ENCODE data around the gene PAPPA. TPM values are rescaled to one million over a fixed set of nuclear protein-coding genes. Genes with fewer than 3 reads are reported as not detected.

Gene PAPPA
- total RNA-seq, 2 donors from 2014 or later, result 0.26 to 0.35 TPM

- H3K9me3 Mint-ChIP-seq, result peaks cover 10% of the 10 kb centered on the region
- no peaks in the 10 kb centered on the region for H3K36me3 Mint-ChIP-seq (ENCODE audit: low read depth)
- H3K4me1 Mint-ChIP-seq, result no peaks in the 10 kb centered on the region
- H3K27me3 Mint-ChIP-seq, result peaks cover 32% of the 10 kb centered on the region
- H3K27ac Mint-ChIP-seq, result no peak overlapping the region
- ATAC-seq (replicated peaks), result no peak
- H3K4me3 Mint-ChIP-seq, result no peak overlapping the region
Measured at GRCh38 chr9:116160676-116161571, 7.3 kb downstream of the PAPPA start.

GRCh38 chr9:116162241-116162781 is 8.7 kb downstream of the PAPPA start:
- no peaks in the 10 kb centered on the region for H3K36me3 Mint-ChIP-seq (ENCODE audit: low read depth)
- no peaks in the 10 kb centered on the region for H3K4me1 Mint-ChIP-seq
- H3K27ac Mint-ChIP-seq, result no peak overlapping the region
- peaks cover 10% of the 10 kb centered on the region for H3K9me3 Mint-ChIP-seq
- ATAC-seq (replicated peaks), result no peak
- H3K4me3 Mint-ChIP-seq, result no peak overlapping the region
- H3K27me3 Mint-ChIP-seq, result peaks cover 19% of the 10 kb centered on the region

DNA sequence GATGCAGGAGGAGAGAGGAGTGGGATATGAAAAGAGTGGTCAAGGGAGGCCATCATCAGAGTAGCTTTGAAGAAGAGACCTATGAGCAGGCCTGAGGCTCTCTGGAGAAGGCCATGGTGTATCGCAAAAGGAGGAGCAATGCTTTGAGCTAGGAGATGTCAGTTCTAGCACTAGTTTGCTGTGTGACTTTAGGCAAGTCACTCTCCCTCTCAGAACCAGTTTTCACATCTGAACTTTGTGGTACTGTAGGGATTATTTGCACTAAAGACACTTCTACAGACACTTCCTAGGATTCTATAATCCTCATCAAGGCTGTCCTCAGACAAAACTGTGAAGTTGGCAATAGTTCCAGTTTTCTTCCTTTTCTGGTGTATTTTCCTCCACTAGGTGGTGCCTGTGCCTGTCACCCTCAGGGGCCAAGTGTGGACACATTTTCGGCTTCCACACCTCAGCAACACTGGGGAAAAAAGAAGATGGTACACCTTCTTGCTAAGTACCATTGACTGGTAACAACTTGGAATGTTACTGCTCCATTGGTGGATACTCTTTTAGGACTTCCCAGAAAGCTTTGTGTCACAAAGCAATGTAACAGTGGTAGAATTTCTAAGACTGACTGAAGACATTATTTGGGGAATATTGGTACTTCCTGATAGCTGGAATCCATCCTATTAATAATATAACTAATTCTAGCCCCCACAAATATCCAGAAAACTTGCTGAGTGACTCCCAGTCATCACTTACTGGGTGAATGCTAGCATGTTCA is 9.9 kb downstream of the PAPPA start:
- Mint-ChIP-seq H3K27me3 (peaks cover 10% of the 10 kb centered on the region), H3K27ac (no peak overlapping the region), H3K36me3 (ENCODE audit: low read depth) (no peaks in the 10 kb centered on the region), H3K4me1 (no peaks in the 10 kb centered on the region), H3K9me3 (peaks cover 10% of the 10 kb centered on the region), H3K4me3 (no peak overlapping the region)
- no peak for ATAC-seq (replicated peaks)

GRCh38 chr9:116165912-116166311 is 12.3 kb downstream of the PAPPA start:
- peaks cover 4% of the 10 kb centered on the region for H3K27me3 Mint-ChIP-seq
- peaks cover 10% of the 10 kb centered on the region for H3K9me3 Mint-ChIP-seq
- no peaks in the 10 kb centered on the region for H3K4me1 Mint-ChIP-seq
- H3K36me3 Mint-ChIP-seq (ENCODE audit: low read depth), result no peaks in the 10 kb centered on the region
- no peak for ATAC-seq (replicated peaks)
- H3K4me3 Mint-ChIP-seq, result no peak overlapping the region
- H3K27ac Mint-ChIP-seq, result no peak overlapping the region

DNA sequence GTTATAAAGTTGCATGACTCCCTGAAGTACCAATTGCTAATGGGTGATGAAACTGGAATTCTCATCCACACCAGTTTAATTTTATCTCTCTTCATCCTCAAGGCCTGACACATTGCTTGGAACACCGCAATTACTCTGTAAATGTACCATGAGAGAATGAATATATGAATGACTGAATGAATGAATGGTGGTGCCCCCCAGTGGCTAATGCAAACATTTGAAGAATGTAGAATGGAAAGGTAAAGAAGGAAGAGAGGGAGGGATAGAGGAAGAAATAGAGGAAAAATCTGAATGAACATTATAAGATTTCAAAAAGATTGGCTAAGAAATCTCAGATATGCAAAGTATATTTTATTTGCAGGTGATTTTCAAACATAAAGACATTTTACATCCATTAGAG is 13.1 kb downstream of the PAPPA start:
- H3K4me1 Mint-ChIP-seq, result no peaks in the 10 kb centered on the region
- H3K27me3 Mint-ChIP-seq, result peaks cover 7% of the 10 kb centered on the region
- no peak for ATAC-seq (replicated peaks)
- H3K4me3 Mint-ChIP-seq, result no peak overlapping the region
- no peaks in the 10 kb centered on the region for H3K36me3 Mint-ChIP-seq (ENCODE audit: low read depth)
- no peak overlapping the region for H3K27ac Mint-ChIP-seq
- peaks cover 12% of the 10 kb centered on the region for H3K9me3 Mint-ChIP-seq

- H3K36me3 Mint-ChIP-seq (ENCODE audit: low read depth), result no peaks in the 10 kb centered on the region
- H3K27ac Mint-ChIP-seq, result no peak overlapping the region
- no peak overlapping the region for H3K4me3 Mint-ChIP-seq
- peaks cover 12% of the 10 kb centered on the region for H3K27me3 Mint-ChIP-seq
- H3K9me3 Mint-ChIP-seq, result peaks cover 13% of the 10 kb centered on the region
- H3K4me1 Mint-ChIP-seq, result no peaks in the 10 kb centered on the region
- no peak for ATAC-seq (replicated peaks)
Measured at GRCh38 chr9:116168231-116168630, 14.6 kb downstream of the PAPPA start.

DNA sequence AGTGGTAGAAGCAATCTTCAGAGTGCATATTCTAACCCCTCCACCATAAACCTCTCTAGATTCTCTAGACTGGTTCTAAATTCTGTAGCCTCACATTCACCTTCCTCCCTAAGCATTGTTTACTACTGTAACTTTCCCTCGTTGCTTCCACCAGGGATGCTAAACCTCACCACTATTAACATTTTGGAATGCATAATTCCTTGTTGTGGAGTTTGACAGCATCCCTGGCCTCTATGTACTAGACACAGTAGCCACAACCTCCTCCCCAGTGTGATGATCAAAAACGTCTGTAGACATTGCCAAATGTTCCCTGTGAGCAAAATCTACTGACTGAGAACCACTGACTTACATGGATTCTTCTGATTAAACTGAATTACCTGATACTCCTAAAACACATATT is 18.6 kb downstream of the PAPPA start:
- Mint-ChIP-seq H3K27ac (no peak overlapping the region), H3K4me3 (no peak overlapping the region), H3K36me3 (ENCODE audit: low read depth) (no peaks in the 10 kb centered on the region)

GRCh38 chr9:116174347-116174746 is 20.8 kb downstream of the PAPPA start:
- H3K36me3 Mint-ChIP-seq (ENCODE audit: low read depth), result no peaks in the 10 kb centered on the region
- no peak for ATAC-seq (replicated peaks)
- H3K27me3 Mint-ChIP-seq, result peaks cover 18% of the 10 kb centered on the region
- H3K27ac Mint-ChIP-seq, result no peak overlapping the region
- H3K4me1 Mint-ChIP-seq, result no peaks in the 10 kb centered on the region
- H3K9me3 Mint-ChIP-seq, result peaks cover 8% of the 10 kb centered on the region
- no peak overlapping the region for H3K4me3 Mint-ChIP-seq

More for the DNA sequence above, 18.6 kb downstream of the PAPPA start:
- peaks cover 8% of the 10 kb centered on the region for H3K9me3 Mint-ChIP-seq
- H3K4me1 Mint-ChIP-seq, result no peaks in the 10 kb centered on the region
- peaks cover 18% of the 10 kb centered on the region for H3K27me3 Mint-ChIP-seq
- ATAC-seq (replicated peaks), result no peak

DNA sequence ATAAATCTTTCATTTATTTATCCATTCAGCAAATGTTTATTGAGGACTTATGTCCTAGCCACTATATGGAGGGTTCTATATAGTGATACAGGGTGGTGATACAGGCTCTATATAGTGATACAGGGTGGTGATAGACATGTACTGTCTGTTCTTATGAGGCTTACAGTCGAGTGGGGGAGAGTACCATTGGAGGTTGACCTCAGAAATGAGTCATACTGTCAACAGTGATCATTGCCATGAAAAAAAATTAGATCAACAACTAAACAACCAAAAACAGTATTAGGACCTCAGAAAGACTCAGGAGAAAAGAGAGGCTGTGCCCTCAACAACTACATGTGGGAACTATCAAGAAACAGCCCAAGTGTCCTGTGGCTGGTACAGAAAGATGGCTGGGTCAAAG is 22.0 kb downstream of the PAPPA start:
- Mint-ChIP-seq H3K9me3 (peaks cover 8% of the 10 kb centered on the region), H3K4me1 (no peaks in the 10 kb centered on the region), H3K4me3 (no peak overlapping the region), H3K27ac (no peak overlapping the region), H3K27me3 (peaks cover 17% of the 10 kb centered on the region), H3K36me3 (ENCODE audit: low read depth) (no peaks in the 10 kb centered on the region)
- no peak for ATAC-seq (replicated peaks)

- H3K9me3 Mint-ChIP-seq, result peaks cover under 1% of the 10 kb centered on the region
- H3K27ac Mint-ChIP-seq, result no peak overlapping the region
- ATAC-seq (replicated peaks), result no peak
- H3K36me3 Mint-ChIP-seq (ENCODE audit: low read depth), result no peaks in the 10 kb centered on the region
- H3K4me1 Mint-ChIP-seq, result no peaks in the 10 kb centered on the region
- no peak overlapping the region for H3K4me3 Mint-ChIP-seq
- H3K27me3 Mint-ChIP-seq, result peaks cover 5% of the 10 kb centered on the region
Measured at GRCh38 chr9:116178481-116179211, 25.1 kb downstream of the PAPPA start.

- no peaks in the 10 kb centered on the region for H3K4me1 Mint-ChIP-seq
- no peak overlapping the region for H3K4me3 Mint-ChIP-seq
- peaks cover under 1% of the 10 kb centered on the region for H3K9me3 Mint-ChIP-seq
- no peak overlapping the region for H3K27ac Mint-ChIP-seq
- H3K27me3 Mint-ChIP-seq, result peaks cover 5% of the 10 kb centered on the region
- ATAC-seq (replicated peaks), result no peak
- H3K36me3 Mint-ChIP-seq (ENCODE audit: low read depth), result no peaks in the 10 kb centered on the region
Measured at GRCh38 chr9:116179568-116179967, 26.0 kb downstream of the PAPPA start.

DNA sequence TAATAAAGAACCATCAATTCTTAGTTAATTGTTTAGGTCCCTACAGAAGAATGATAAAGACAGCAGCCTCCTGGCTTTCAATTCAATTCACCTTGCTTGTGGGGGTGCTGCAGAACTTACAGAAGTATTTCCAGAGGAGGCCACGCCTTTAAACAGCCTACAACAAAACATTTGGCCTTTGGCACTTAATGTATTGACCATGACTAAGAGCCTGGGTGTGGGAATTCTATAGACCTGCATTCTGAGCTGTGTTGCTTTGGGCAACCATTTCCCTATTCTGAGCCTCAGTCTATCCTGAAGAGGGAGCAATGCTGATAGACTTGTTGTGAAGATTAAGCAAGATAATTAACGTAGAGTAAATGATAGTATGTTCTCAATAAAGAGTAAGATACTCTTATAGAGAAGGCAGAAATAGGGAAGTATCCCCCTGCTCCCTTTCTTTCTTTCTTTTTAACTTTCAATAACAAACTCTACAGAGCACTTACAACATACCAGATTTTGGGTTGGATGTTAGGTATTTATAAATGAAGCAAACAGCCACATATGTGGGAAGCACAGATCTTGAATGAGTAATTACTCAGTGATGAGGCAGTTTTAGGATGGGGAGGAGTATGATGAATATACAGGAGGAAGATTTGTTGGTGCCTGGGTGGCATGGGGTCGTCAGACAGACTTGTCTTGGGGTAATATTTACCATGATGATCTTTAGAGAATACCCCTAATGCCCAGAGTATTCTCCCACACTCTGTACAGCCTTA is 28.4 kb downstream of the PAPPA start:
- peaks cover 3% of the 10 kb centered on the region for H3K27me3 Mint-ChIP-seq
- H3K4me1 Mint-ChIP-seq, result no peaks in the 10 kb centered on the region
- no peak overlapping the region for H3K27ac Mint-ChIP-seq
- H3K36me3 Mint-ChIP-seq (ENCODE audit: low read depth), result no peaks in the 10 kb centered on the region
- H3K9me3 Mint-ChIP-seq, result peaks cover 3% of the 10 kb centered on the region
- ATAC-seq (replicated peaks), result no peak
- no peak overlapping the region for H3K4me3 Mint-ChIP-seq

DNA sequence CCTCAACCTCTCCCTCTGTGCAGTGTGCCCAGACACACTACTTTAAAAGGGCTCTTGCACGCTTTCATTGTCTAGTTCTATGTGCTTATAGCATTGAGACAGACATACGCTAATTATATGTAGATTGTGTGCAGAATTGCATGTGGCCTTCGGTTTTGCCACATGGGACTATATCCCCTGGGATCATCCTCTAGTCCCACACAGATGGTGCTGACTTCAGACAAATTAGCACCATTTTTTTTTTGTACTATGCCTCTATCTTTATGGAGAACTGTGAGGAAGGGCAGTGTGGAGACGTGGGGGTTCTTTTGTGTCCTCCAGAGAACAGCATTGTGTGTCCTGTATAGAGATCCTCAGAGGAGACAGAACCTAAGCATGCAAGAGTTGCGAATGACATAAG is 29.3 kb downstream of the PAPPA start:
- H3K4me1 Mint-ChIP-seq, result no peaks in the 10 kb centered on the region
- no peak for ATAC-seq (replicated peaks)
- H3K27ac Mint-ChIP-seq, result no peak overlapping the region
- no peaks in the 10 kb centered on the region for H3K36me3 Mint-ChIP-seq (ENCODE audit: low read depth)
- H3K9me3 Mint-ChIP-seq, result peaks cover 3% of the 10 kb centered on the region
- H3K4me3 Mint-ChIP-seq, result no peak overlapping the region
- peaks cover 3% of the 10 kb centered on the region for H3K27me3 Mint-ChIP-seq
